DOHH2 (cell line): ENCODE results near the gene CLASP1.
"Not testable (repeated sequence)": the region's sequence is repeated elsewhere in the genome, so short reads cannot be mapped to it uniquely, and the experiment has no call there.

Source experiments
- H3F3A ChIP-seq: fragments of 200-600 bp; sonication (generic), shearing (Covaris generic); 2 replicates; pipeline ENCODE4 v1.6.0; 2016; ENCODE audit warnings: antibody characterized with exemption, mild to moderate bottlenecking; ENCODE audit not compliant: control insufficient read depth, insufficient read depth
- H3K27ac ChIP-seq: fragments of 200-600 bp; sonication (generic); 2 replicates; pipeline ENCODE4 v1.5.1; 2014; ENCODE audit warnings: low read depth, mild to moderate bottlenecking, low read length, moderate library complexity
- H3K27me3 ChIP-seq: fragments of 200-600 bp; sonication (generic); 2 replicates; pipeline ENCODE4 v1.6.1; 2014; ENCODE audit warnings: mild to moderate bottlenecking, low read length, mixed read lengths; ENCODE audit not compliant: control insufficient read depth
- H3K36me3 ChIP-seq: fragments of 200-600 bp; sonication (generic); 2 replicates; pipeline ENCODE4 v1.6.1; 2014; ENCODE audit warnings: mild to moderate bottlenecking, low read length, moderate library complexity, mixed read lengths; ENCODE audit not compliant: control insufficient read depth
- H3K4me1 ChIP-seq: fragments of 200-600 bp; sonication (generic); 2 replicates; pipeline ENCODE4 v1.6.1; 2014; ENCODE audit warnings: mild to moderate bottlenecking, low read length, mixed read lengths; ENCODE audit not compliant: control insufficient read depth
- H3K4me2 ChIP-seq: fragments of 200-600 bp; sonication (generic); 2 replicates; pipeline ENCODE4 v1.6.0; 2014; ENCODE audit warnings: mild to moderate bottlenecking, low read length, moderate library complexity
- H3K4me3 ChIP-seq: fragments of 200-600 bp; sonication (generic); 2 replicates; pipeline ENCODE4 v1.5.1; 2014; ENCODE audit warnings: mild to moderate bottlenecking, low read length, mixed read lengths
- H3K79me2 ChIP-seq: fragments of 200-600 bp; sonication (generic); 2 replicates; pipeline ENCODE4 v1.6.1; 2014; ENCODE audit warnings: mild to moderate bottlenecking, low read length, mixed read lengths; ENCODE audit not compliant: control insufficient read depth
- H3K9me2 ChIP-seq: fragments of 200-600 bp; sonication (generic); replicated peaks from 2 replicates; pipeline ENCODE4 v1.6.1; 2014; ENCODE audit warnings: mild to moderate bottlenecking, low read length, mixed read lengths; ENCODE audit not compliant: control insufficient read depth
- H3K9me3 ChIP-seq: fragments of 200-600 bp; sonication (generic); 2 replicates; pipeline ENCODE4 v1.6.1; 2014; ENCODE audit warnings: antibody characterized with exemption, low read length, mixed read lengths; ENCODE audit not compliant: control insufficient read depth, insufficient read depth
- H4K20me1 ChIP-seq: fragments of 200-600 bp; sonication (generic); 2 replicates; pipeline ENCODE4 v1.6.0; 2014; ENCODE audit warnings: low read depth, mild to moderate bottlenecking, antibody characterized with exemption, low read length, moderate library complexity; ENCODE audit not compliant: control insufficient read depth, insufficient read depth
- CTCF ChIP-seq: fragments of 200-600 bp; sonication (generic); IDR thresholded peaks from one replicate; pipeline ENCODE4 v1.5.1; 2014; ENCODE audit warnings: antibody characterized with exemption, mild to moderate bottlenecking, low read depth, low read length; ENCODE audit not compliant: poor library complexity, severe bottlenecking
- EZH2phosphoT487 ChIP-seq: fragments of 200-600 bp; sonication (generic); IDR thresholded peaks from 2 replicates; pipeline ENCODE4 v1.6.1; 2017; ENCODE audit warnings: borderline replicate concordance, mild to moderate bottlenecking, antibody characterized with exemption, low read length, moderate library complexity, mixed read lengths

Gene CLASP1

GRCh38 chr2:121686218-121686617 lies 37.0 kb upstream of the CLASP1 start:
- Histone ChIP-seq H3K27ac (no peak overlapping the region), H4K20me1 (no peaks in the 10 kb centered on the region), H3F3A (no peaks in the 10 kb centered on the region), H3K9me2 (no peaks in the 10 kb centered on the region), H3K27me3 (no peaks in the 10 kb centered on the region), H3K79me2 (no peaks in the 10 kb centered on the region), H3K4me2 (no peak overlapping the region), H3K4me1 (no peaks in the 10 kb centered on the region), H3K36me3 (no peaks in the 10 kb centered on the region), H3K9me3 (peaks cover 18% of the 10 kb centered on the region), H3K4me3 (no peak overlapping the region)
- no peak for TF ChIP-seq CTCF
- no peak for TF ChIP-seq EZH2phosphoT487

GRCh38 chr2:121682396-121683298 lies 33.4 kb upstream of the CLASP1 start:
- Histone ChIP-seq H3F3A (no peaks in the 10 kb centered on the region), H3K79me2 (no peaks in the 10 kb centered on the region), H3K9me3 (peaks cover 18% of the 10 kb centered on the region), H3K27me3 (no peaks in the 10 kb centered on the region), H3K9me2 (no peaks in the 10 kb centered on the region), H3K27ac (no peak overlapping the region), H3K4me2 (no peak overlapping the region), H3K36me3 (no peaks in the 10 kb centered on the region), H3K4me3 (no peak overlapping the region), H4K20me1 (no peaks in the 10 kb centered on the region), H3K4me1 (no peaks in the 10 kb centered on the region)
- TF ChIP-seq EZH2phosphoT487 (no peak), CTCF (no peak)

- H3K79me2 ChIP-seq, result no peaks in the 10 kb centered on the region
- no peaks in the 10 kb centered on the region for H3K4me1 ChIP-seq
- no peak overlapping the region for H3K4me3 ChIP-seq
- H3K9me3 ChIP-seq, result peaks cover 9% of the 10 kb centered on the region
- H3K4me2 ChIP-seq, result no peak overlapping the region
- H3F3A ChIP-seq, result no peaks in the 10 kb centered on the region
- H3K27me3 ChIP-seq, result no peaks in the 10 kb centered on the region
- H4K20me1 ChIP-seq, result no peaks in the 10 kb centered on the region
- TF ChIP-seq CTCF (no peak), EZH2phosphoT487 (no peak)
- H3K36me3 ChIP-seq, result no peaks in the 10 kb centered on the region
- no peak overlapping the region for H3K27ac ChIP-seq
- no peaks in the 10 kb centered on the region for H3K9me2 ChIP-seq
Observed at GRCh38 chr2:121677855-121678254, 28.6 kb upstream of the CLASP1 start.

- not testable (repeated sequence) for H3K4me1 ChIP-seq, H3K4me2 ChIP-seq, H3K9me2 ChIP-seq, H3K27me3 ChIP-seq, H3K79me2 ChIP-seq, H3F3A ChIP-seq, H4K20me1 ChIP-seq, H3K36me3 ChIP-seq, H3K4me3 ChIP-seq, H3K9me3 ChIP-seq, H3K27ac ChIP-seq
Observed at GRCh38 chr2:121671621-121672020, 22.4 kb upstream of the CLASP1 start.
